Adipocyte (in vitro differentiated cells): Measurements from ENCODE around the gene F2R.
A peak's percentile ranks its signal among the peaks of the same experiment; 100 is the strongest.

ENCODE experiments used
- DNase-seq: peaks from one replicate; pipeline ENCODE4 v3.0.0-alpha.2; 2015; ENCODE audit warnings: low read depth
- H3K27me3 ChIP-seq: replicated peaks from 2 replicates; pipeline ENCODE4 v1.7.0; 2013; ENCODE audit warnings: mild to moderate bottlenecking, low read length, moderate library complexity; ENCODE audit not compliant: control insufficient read depth, insufficient read depth
- H3K36me3 ChIP-seq: 2 replicates; pipeline ENCODE4 v1.7.0; 2013; ENCODE audit warnings: low read length, mild to moderate bottlenecking, moderate library complexity; ENCODE audit not compliant: control insufficient read depth, insufficient read depth, severe bottlenecking
- H3K4me1 ChIP-seq: 2 replicates; pipeline ENCODE4 v1.7.0; 2013; ENCODE audit warnings: mild to moderate bottlenecking, low read length, moderate library complexity; ENCODE audit not compliant: control insufficient read depth, insufficient read depth
- H3K4me3 ChIP-seq: 2 replicates; pipeline ENCODE4 v1.7.0; 2013; ENCODE audit warnings: mild to moderate bottlenecking, low read length, moderate library complexity
- H3K9ac ChIP-seq: 2 replicates; pipeline ENCODE4 v1.7.0; 2013; ENCODE audit warnings: mild to moderate bottlenecking, low read length, moderate library complexity
- H3K9me3 ChIP-seq: 2 replicates; pipeline ENCODE4 v1.7.0; 2013; ENCODE audit warnings: mild to moderate bottlenecking, low read length, moderate library complexity; ENCODE audit not compliant: control insufficient read depth

The F2R gene

GRCh38 chr5:76681287-76681686, 34.6 kb upstream of the F2R start:
- H3K27me3 ChIP-seq: no peaks in the 10 kb centered on the region
- no peak overlapping the region for H3K4me3 ChIP-seq
- H3K9ac ChIP-seq: no peak overlapping the region
- peaks cover 17% of the 10 kb centered on the region for H3K4me1 ChIP-seq
- H3K36me3 ChIP-seq: no peaks in the 10 kb centered on the region
- no peak for DNase-seq
- no peaks in the 10 kb centered on the region for H3K9me3 ChIP-seq

GRCh38 chr5:76682387-76682786, 33.5 kb upstream of the F2R start:
- Histone ChIP-seq H3K27me3 (no peaks in the 10 kb centered on the region), H3K36me3 (no peaks in the 10 kb centered on the region), H3K9me3 (no peaks in the 10 kb centered on the region), H3K4me1 (peaks cover 17% of the 10 kb centered on the region), H3K4me3 (no peak overlapping the region), H3K9ac (no peak overlapping the region)
- DNase-seq: no peak

GRCh38 chr5:76683816-76684731, 31.9 kb upstream of the F2R start:
- Histone ChIP-seq H3K9ac (no peak overlapping the region), H3K36me3 (no peaks in the 10 kb centered on the region), H3K4me1 (peaks cover 23% of the 10 kb centered on the region), H3K9me3 (no peaks in the 10 kb centered on the region), H3K4me3 (no peak overlapping the region), H3K27me3 (no peaks in the 10 kb centered on the region)
- no peak for DNase-seq

GRCh38 chr5:76684756-76685519, 31.0 kb upstream of the F2R start:
- Histone ChIP-seq H3K4me3 (no peak overlapping the region), H3K4me1 (peaks cover 27% of the 10 kb centered on the region), H3K27me3 (no peaks in the 10 kb centered on the region), H3K9me3 (no peaks in the 10 kb centered on the region), H3K9ac (no peak overlapping the region), H3K36me3 (no peaks in the 10 kb centered on the region)
- DNase-seq: no peak

- peaks cover 34% of the 10 kb centered on the region for H3K4me1 ChIP-seq
- no peaks in the 10 kb centered on the region for H3K9me3 ChIP-seq
- H3K36me3 ChIP-seq: no peaks in the 10 kb centered on the region
- no peak for DNase-seq
- H3K9ac ChIP-seq: no peak overlapping the region
- no peaks in the 10 kb centered on the region for H3K27me3 ChIP-seq
- no peak overlapping the region for H3K4me3 ChIP-seq
Measured at GRCh38 chr5:76685704-76686103, 30.2 kb upstream of the F2R start.

- Histone ChIP-seq H3K4me3 (no peak overlapping the region), H3K9me3 (no peaks in the 10 kb centered on the region), H3K9ac (no peak overlapping the region), H3K4me1 (peaks cover 41% of the 10 kb centered on the region), H3K36me3 (no peaks in the 10 kb centered on the region), H3K27me3 (no peaks in the 10 kb centered on the region)
- no peak for DNase-seq
Measured at GRCh38 chr5:76688212-76688611, 27.7 kb upstream of the F2R start.

GRCh38 chr5:76688836-76689235, 27.1 kb upstream of the F2R start:
- no peak for DNase-seq
- no peak overlapping the region for H3K4me3 ChIP-seq
- H3K9me3 ChIP-seq: no peaks in the 10 kb centered on the region
- H3K36me3 ChIP-seq: no peaks in the 10 kb centered on the region
- peak overlapping the region; percentile 12 for H3K9ac ChIP-seq
- peaks cover 41% of the 10 kb centered on the region for H3K4me1 ChIP-seq
- no peaks in the 10 kb centered on the region for H3K27me3 ChIP-seq

- no peaks in the 10 kb centered on the region for H3K36me3 ChIP-seq
- H3K4me3 ChIP-seq: no peak overlapping the region
- no peaks in the 10 kb centered on the region for H3K27me3 ChIP-seq
- H3K4me1 ChIP-seq: peaks cover 41% of the 10 kb centered on the region
- H3K9ac ChIP-seq: peak overlapping the region; percentile 57
- DNase-seq: peak; percentile 87
- no peaks in the 10 kb centered on the region for H3K9me3 ChIP-seq
Measured at GRCh38 chr5:76689321-76690036, 26.4 kb upstream of the F2R start.

GRCh38 chr5:76690037-76690679, 25.8 kb upstream of the F2R start:
- no peak for DNase-seq
- H3K4me3 ChIP-seq: no peak overlapping the region

GRCh38 chr5:76690704-76691466, 25.0 kb upstream of the F2R start:
- H3K36me3 ChIP-seq: no peaks in the 10 kb centered on the region
- H3K4me3 ChIP-seq: peak overlapping the region; percentile 5
- peak; percentile 83 for DNase-seq
- H3K9me3 ChIP-seq: no peaks in the 10 kb centered on the region
- peaks cover 41% of the 10 kb centered on the region for H3K4me1 ChIP-seq
- H3K27me3 ChIP-seq: no peaks in the 10 kb centered on the region
- H3K9ac ChIP-seq: peak overlapping the region; percentile 67

More at GRCh38 chr5:76690037-76690679, 25.8 kb upstream of the F2R start:
- H3K9ac ChIP-seq: peak overlapping the region; percentile 57
- H3K9me3 ChIP-seq: no peaks in the 10 kb centered on the region
- no peaks in the 10 kb centered on the region for H3K27me3 ChIP-seq
- H3K4me1 ChIP-seq: peaks cover 41% of the 10 kb centered on the region
- H3K36me3 ChIP-seq: no peaks in the 10 kb centered on the region
